ENCODE results near the gene UBE4A.

The UBE4A gene

DNA sequence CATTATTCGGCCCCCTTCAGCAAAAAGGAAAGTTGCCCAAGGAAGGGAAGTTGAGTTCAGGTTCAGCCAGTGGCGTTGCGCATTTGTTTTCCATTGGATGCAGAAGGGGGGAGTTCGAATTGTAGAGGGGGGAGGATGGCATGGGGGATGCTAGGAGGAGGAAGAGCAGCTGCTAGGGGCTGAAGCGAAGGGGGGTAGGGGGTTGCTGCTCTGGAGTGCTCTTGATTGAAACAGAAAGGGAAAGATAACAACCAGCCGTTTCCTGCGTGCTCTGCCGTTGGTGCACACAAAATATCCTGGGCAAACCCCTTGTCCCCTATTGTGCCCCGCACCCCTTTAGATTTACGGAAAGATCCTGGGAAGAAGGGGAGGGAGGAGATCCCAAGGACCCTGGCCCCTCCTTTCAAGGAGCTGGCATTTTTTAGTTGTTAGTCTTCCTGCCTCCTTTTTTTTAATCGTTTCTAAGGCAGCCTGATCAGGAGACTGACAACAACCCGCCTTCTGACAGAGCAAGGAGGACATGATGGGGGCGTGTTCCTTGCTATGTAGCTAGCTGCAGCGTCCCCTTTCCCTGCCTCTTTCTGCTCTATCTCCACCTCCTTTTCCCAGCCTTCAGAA, 79.0 kb downstream of the UBE4A start:
- Histone ChIP-seq H3K9me3 (ENCODE audit: insufficient read depth, low read depth, low read length) (no peaks in the 10 kb centered on the region), H3K9ac (ENCODE audit: low read depth, low read length) (no peak overlapping the region), H3K27ac (ENCODE audit: low read depth, low read length) (no peak overlapping the region), H3K4me1 (ENCODE audit: insufficient read depth, low read length) (peaks cover 46% of the 10 kb centered on the region), H3K36me3 (ENCODE audit: insufficient read depth, low read length) (peaks cover 27% of the 10 kb centered on the region), H3K4me3 (ENCODE audit: low read length) (peak overlapping the region; percentile 92), H3K27me3 (ENCODE audit: insufficient read depth, low read length) (peaks cover 7% of the 10 kb centered on the region)
- WGBS: 4% methylated on average over 14 of the region's 14 CpGs

DNA sequence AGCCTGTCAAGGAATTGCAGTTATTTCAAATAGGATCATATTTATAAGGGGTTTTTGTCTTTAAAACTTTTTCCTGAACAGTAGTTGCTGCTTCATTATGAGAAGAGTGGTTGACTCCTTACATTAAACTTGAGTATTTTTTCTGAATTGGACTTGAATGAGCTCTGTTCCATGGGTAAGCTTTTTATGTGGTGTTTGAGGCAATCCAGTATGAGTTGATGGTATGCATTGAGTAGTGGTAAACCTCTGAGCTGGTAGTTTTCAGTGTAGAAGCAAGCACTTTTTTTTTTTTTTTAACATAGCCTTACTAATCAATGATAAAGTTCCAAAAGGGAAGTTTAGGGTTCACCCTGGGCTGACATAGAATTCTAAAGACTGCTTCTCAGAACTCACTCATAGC, 80.2 kb downstream of the UBE4A start:
- no peak overlapping the region for H3K27ac ChIP-seq (ENCODE audit: low read depth, low read length)
- no peak overlapping the region for H3K4me3 ChIP-seq (ENCODE audit: low read length)
- no peaks in the 10 kb centered on the region for H3K9me3 ChIP-seq (ENCODE audit: insufficient read depth, low read depth, low read length)
- H3K27me3 ChIP-seq (ENCODE audit: insufficient read depth, low read length): no peaks in the 10 kb centered on the region
- H3K36me3 ChIP-seq (ENCODE audit: insufficient read depth, low read length): peaks cover 27% of the 10 kb centered on the region
- no peak overlapping the region for H3K9ac ChIP-seq (ENCODE audit: low read depth, low read length)
- H3K4me1 ChIP-seq (ENCODE audit: insufficient read depth, low read length): peaks cover 41% of the 10 kb centered on the region

DNA sequence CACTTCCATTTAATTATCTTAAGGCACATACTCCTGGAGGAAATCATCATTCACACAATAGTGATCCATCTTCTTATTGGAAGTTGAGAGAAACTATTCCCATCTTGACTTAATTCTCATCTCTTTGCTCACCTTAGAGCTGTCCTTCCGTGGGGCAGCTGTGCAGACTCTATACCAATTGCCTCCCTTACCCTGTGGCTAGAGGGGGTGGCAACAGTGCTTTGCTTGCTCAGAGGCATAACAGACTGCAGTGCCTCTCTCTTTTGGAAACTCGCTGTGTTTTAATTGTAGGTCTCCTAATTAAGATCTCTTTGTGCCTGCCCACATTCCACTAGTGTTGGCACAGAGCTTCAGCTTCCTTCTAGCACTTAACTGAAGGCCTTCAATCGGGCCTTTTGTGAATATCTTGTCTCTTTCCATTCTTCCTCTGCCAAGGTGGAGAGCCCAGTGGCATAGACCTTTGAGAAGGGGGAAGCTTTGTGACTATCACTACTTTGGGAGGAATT, 82.4 kb downstream of the UBE4A start:
- H3K27ac ChIP-seq (ENCODE audit: low read depth, low read length): peak overlapping the region; percentile 2; the same call in 1 of the 2 replicates

DNA sequence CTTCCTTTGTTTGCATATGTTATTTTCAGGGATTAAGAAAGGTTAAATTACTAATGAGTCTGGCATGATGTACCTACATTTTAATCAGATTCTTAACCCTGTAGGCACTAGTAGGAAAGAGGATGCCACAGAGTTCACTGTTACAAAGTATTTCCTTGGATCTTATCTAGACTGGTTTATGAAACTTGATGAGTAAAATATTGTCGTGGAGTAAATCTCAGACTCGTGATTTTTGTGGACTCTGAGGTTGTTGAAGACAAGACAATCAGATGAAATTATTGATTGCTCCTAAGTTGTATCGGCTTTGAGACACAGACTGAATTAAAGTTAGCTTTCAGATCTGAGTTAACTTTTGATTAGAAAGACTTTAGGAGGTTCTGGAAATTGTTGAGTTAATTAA, 82.9 kb downstream of the UBE4A start:
- WGBS: 88% methylated on average over 3 of the region's 3 CpGs
- Histone ChIP-seq H3K9ac (ENCODE audit: low read depth, low read length) (no peak overlapping the region), H3K27ac (ENCODE audit: low read depth, low read length) (no peak overlapping the region), H3K27me3 (ENCODE audit: insufficient read depth, low read length) (no peaks in the 10 kb centered on the region), H3K4me3 (ENCODE audit: low read length) (0 out of 2 replicates have a peak overlapping the region, but pooled peaks have one; percentile 6), H3K9me3 (ENCODE audit: insufficient read depth, low read depth, low read length) (no peaks in the 10 kb centered on the region), H3K4me1 (ENCODE audit: insufficient read depth, low read length) (peaks cover 41% of the 10 kb centered on the region), H3K36me3 (ENCODE audit: insufficient read depth, low read length) (peaks cover 38% of the 10 kb centered on the region)

More for the DNA sequence above, 82.4 kb downstream of the UBE4A start:
- 58% methylated on average over 3 of the region's 3 CpGs for whole genome bisulfite sequencing
- Histone ChIP-seq H3K9ac (ENCODE audit: low read depth, low read length) (0 out of 2 replicates have a peak overlapping the region, but pooled peaks have one; percentile 2), H3K9me3 (ENCODE audit: insufficient read depth, low read depth, low read length) (no peaks in the 10 kb centered on the region), H3K36me3 (ENCODE audit: insufficient read depth, low read length) (peaks cover 33% of the 10 kb centered on the region), H3K27me3 (ENCODE audit: insufficient read depth, low read length) (no peaks in the 10 kb centered on the region), H3K4me1 (ENCODE audit: insufficient read depth, low read length) (peaks cover 41% of the 10 kb centered on the region), H3K4me3 (ENCODE audit: low read length) (0 out of 2 replicates have a peak overlapping the region, but pooled peaks have one; percentile 6)

DNA sequence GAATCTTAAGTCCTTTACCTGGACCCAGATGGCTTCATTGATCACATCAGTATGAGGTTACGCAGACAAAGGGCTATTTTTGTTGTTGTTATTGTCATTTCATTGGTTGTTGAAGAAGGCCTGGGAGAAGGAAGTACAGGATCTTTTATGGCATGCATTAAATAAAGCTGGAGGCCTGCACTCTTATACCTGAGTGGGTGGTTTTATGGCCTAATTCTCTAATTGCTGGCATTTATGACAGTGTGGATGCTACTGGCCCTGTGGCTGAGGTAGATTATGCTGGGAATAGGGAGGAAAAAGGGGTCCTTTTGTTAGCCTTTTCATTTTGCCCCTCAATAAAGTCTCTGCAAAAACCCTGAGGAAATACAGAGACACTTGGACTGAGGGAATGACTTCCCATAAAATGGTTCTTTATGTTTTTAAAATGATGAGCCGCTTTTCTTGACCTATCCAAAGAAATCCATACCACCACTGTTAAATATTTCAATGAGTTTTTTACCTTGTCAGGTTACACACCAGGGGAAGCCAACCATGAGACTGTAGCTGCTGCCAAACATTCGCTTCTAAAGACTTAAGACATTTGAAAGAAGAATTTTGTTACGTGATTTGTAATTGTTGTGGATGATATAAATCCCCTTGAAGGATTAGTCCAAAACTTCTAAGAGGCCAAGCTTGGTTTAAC, 83.6 kb downstream of the UBE4A start:
- H3K9me3 ChIP-seq (ENCODE audit: insufficient read depth, low read depth, low read length): no peaks in the 10 kb centered on the region
- H3K36me3 ChIP-seq (ENCODE audit: insufficient read depth, low read length): peaks cover 46% of the 10 kb centered on the region
- 96% methylated on average over 4 of the region's 4 CpGs for WGBS
- H3K27me3 ChIP-seq (ENCODE audit: insufficient read depth, low read length): no peaks in the 10 kb centered on the region
- H3K9ac ChIP-seq (ENCODE audit: low read depth, low read length): no peak overlapping the region
- no peak overlapping the region for H3K27ac ChIP-seq (ENCODE audit: low read depth, low read length)
- H3K4me3 ChIP-seq (ENCODE audit: low read length): no peak overlapping the region
- H3K4me1 ChIP-seq (ENCODE audit: insufficient read depth, low read length): peaks cover 41% of the 10 kb centered on the region

DNA sequence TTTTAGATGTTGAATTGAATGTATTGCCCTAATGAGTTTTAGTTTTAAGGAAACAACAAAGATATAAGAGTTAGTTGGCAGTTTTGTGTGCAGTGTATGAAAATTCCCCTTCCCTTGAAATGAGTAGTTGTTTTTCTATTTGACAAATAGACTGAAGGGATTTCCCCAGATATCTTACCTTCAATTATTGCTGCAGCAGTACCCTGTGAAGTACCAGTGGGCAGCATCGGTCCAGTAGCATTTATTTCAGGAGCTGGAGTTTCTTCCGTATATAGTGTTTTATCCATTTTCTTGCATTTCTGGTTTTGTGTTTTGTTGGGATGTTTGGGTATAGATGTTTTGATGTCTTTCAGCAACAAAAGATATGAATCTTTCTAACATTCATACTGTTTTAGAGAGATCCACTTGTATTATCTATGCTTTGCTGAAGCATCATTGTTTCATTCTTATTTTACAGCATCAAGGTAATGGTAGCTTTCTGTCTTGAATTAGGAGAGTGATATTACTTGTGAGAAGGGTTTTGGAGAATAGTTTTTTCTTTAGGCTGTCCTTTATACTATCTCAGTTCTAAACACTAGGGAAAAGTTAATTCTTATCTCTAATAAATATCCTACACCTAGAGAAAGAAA, 84.3 kb downstream of the UBE4A start:
- Histone ChIP-seq H3K4me1 (ENCODE audit: insufficient read depth, low read length) (peaks cover 40% of the 10 kb centered on the region), H3K36me3 (ENCODE audit: insufficient read depth, low read length) (peaks cover 52% of the 10 kb centered on the region), H3K27me3 (ENCODE audit: insufficient read depth, low read length) (no peaks in the 10 kb centered on the region), H3K9ac (ENCODE audit: low read depth, low read length) (no peak overlapping the region), H3K27ac (ENCODE audit: low read depth, low read length) (no peak overlapping the region), H3K9me3 (ENCODE audit: insufficient read depth, low read depth, low read length) (no peaks in the 10 kb centered on the region), H3K4me3 (ENCODE audit: low read length) (no peak overlapping the region)
- 98% methylated on average over 2 of the region's 2 CpGs for WGBS

DNA sequence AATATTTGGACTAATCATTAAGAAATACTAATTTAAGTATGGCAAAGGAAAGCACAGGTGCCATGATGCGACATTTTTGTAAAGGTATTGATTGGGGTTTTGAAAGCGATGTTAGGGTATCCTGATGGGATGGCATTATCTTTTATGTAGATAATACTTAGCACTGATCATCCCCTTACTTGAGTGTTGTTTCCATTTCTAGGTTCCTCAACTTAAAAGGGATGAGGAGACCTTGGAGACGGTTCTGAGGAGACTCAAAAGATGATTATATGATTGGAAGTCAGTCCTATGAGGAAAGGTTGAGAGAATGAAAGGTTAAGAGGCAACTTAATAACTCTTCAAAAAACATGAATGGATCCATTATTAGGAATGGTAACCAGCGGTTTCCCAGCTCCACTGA, 88.0 kb downstream of the UBE4A start:
- no peaks in the 10 kb centered on the region for H3K27me3 ChIP-seq (ENCODE audit: insufficient read depth, low read length)
- WGBS: 97% methylated on average over 4 of the region's 4 CpGs
- no peak overlapping the region for H3K9ac ChIP-seq (ENCODE audit: low read depth, low read length)
- H3K27ac ChIP-seq (ENCODE audit: low read depth, low read length): no peak overlapping the region
- H3K4me3 ChIP-seq (ENCODE audit: low read length): no peak overlapping the region
- no peaks in the 10 kb centered on the region for H3K9me3 ChIP-seq (ENCODE audit: insufficient read depth, low read depth, low read length)
- peaks cover 5% of the 10 kb centered on the region; the same call in 1 of the 2 replicates for H3K4me1 ChIP-seq (ENCODE audit: insufficient read depth, low read length)
- H3K36me3 ChIP-seq (ENCODE audit: insufficient read depth, low read length): peaks cover 43% of the 10 kb centered on the region

DNA sequence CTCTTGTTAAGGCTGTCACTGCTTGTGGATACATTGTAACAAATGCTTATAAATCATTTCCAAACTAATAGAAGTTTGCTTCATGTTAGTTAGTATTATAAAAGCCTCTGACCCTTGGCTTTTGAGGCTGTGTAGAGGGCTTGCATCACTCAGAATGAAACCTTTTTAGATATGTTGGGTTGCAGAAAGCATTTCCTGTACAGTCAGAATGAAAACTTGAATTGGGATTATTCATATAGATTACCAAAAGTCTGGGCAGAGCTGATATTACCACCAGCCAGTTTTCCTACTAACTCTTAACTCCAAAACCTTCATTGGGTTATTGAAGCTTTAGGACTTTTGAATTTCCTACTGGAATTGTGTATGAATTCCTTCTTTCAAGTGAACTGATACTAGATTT, 88.9 kb downstream of the UBE4A start:
- no peaks in the 10 kb centered on the region for H3K27me3 ChIP-seq (ENCODE audit: insufficient read depth, low read length)
- H3K36me3 ChIP-seq (ENCODE audit: insufficient read depth, low read length): peaks cover 43% of the 10 kb centered on the region
- no peaks in the 10 kb centered on the region; the same call in 1 of the 2 replicates for H3K4me1 ChIP-seq (ENCODE audit: insufficient read depth, low read length)
- H3K9ac ChIP-seq (ENCODE audit: low read depth, low read length): no peak overlapping the region
- H3K4me3 ChIP-seq (ENCODE audit: low read length): no peak overlapping the region
- H3K27ac ChIP-seq (ENCODE audit: low read depth, low read length): no peak overlapping the region
- H3K9me3 ChIP-seq (ENCODE audit: insufficient read depth, low read depth, low read length): no peaks in the 10 kb centered on the region

All from HUES64 (cell line).